Fibroblast of mammary gland (primary cell): ENCODE results near the gene ETS1.

Experiments used
- DNase-seq: peaks from one replicate; pipeline ENCODE4 v3.0.0-alpha.2; 2010; ENCODE audit warnings: low read depth
- H3K4me3 ChIP-seq: 2 replicates; pipeline ENCODE4 v1.5.1; 2011; ENCODE audit warnings: low read depth, mild to moderate bottlenecking, low read length, moderate library complexity; ENCODE audit not compliant: control insufficient read depth
- TF ChIP-seq, protein P1 (sequence below): conservative IDR thresholded peaks from 2 replicates; pipeline ENCODE4 v1.5.1; 2011; ENCODE audit warnings: low read depth, low read length, inconsistent platforms; ENCODE audit not compliant: control insufficient read depth, insufficient read depth

ETS1 gene

DNA sequence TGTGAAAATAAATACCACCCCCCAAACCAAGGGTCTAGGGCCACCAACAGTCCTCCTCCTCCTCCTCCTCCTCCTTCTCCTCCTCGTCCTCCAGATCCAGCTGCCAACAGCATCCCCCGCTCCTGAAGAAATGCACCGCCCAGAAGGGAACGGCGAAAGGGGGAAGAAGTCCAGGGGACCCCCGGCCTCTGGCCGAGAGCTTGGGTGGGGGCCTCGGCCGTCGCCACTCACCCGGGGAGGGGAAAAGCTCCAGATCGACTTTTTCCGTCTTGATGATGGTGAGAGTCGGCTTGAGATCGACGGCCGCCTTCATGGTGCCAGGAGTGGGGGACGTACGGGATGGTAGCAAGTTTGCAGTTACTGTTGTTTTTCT lies 65.7 kb downstream of the ETS1 start:
- peak; percentile 39 for DNase-seq
- TF ChIP-seq, protein P1, sequence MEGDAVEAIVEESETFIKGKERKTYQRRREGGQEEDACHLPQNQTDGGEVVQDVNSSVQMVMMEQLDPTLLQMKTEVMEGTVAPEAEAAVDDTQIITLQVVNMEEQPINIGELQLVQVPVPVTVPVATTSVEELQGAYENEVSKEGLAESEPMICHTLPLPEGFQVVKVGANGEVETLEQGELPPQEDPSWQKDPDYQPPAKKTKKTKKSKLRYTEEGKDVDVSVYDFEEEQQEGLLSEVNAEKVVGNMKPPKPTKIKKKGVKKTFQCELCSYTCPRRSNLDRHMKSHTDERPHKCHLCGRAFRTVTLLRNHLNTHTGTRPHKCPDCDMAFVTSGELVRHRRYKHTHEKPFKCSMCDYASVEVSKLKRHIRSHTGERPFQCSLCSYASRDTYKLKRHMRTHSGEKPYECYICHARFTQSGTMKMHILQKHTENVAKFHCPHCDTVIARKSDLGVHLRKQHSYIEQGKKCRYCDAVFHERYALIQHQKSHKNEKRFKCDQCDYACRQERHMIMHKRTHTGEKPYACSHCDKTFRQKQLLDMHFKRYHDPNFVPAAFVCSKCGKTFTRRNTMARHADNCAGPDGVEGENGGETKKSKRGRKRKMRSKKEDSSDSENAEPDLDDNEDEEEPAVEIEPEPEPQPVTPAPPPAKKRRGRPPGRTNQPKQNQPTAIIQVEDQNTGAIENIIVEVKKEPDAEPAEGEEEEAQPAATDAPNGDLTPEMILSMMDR, result no peak
- peak overlapping the region; percentile 92 for H3K4me3 ChIP-seq

DNA sequence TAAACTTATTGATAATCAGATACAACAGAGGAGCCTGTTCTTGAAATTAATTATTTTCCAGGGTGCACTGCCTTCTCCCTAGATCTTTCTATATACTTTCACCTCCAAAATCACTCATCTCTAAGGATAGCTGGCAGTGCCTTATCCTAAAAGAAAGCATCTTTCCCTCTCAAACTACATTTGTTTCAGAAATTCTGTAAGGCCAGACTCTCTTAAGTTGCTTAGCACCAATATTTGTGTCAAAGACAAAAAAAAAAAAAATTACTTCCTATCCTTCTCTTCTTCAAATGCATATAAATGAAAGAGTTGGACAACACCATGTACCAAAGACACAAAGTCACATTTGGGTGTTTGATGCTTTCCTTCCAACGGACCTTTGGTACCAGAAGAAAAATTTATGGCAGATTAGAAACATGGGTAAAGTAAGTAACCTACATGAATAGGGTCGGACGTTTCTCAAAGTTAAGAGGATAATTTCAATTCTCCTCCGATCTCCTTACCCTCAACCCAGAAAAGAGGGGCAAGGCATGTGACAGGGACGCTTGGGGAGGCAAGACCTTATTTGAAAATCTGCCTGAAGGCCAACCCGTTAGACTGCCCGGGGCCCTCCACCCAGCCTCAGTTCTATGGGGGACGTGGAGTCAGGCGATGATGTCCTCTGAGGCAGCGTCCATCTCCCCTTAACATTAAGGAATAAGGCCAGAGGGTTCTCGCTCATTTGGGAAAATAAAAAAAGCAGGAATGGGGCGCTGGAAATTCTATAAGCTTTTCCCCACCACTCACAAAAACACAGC lies 66.3 kb downstream of the ETS1 start:
- TF ChIP-seq, protein P1, result no peak
- peak; percentile 20 for DNase-seq
- peak overlapping the region; percentile 92 for H3K4me3 ChIP-seq

DNA sequence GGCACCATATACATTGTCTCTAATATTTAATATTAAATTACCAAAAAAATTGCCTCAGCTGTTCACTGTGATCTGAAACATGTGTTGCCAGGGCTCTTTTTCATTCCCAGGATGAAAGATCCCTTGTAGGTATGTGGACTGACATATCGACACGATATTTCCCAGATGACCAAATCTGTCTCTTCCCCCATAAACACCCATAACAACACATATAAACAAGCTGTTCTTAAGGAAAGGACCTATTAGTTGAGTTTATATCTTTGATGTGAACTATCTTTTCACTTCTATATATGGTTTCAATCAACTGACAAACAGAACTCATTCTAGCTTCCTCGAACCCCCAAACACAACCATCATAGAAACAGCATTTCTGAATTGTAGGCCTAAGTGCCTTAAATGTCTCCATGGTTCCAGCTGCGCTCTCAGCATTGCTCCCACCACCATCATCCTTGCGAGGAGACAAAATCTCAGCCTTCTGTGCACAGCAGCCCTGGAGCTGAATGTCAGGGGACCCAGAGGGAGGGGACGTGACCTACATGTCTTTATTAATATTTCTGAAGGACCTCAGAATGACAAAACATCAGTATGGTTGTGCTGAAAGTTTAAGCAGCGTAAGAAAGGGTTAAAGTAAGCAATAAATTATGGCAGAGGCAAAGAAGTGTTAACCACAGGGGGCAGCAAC lies 67.0 kb downstream of the ETS1 start:
- TF ChIP-seq, protein P1, result peak; percentile 4
- H3K4me3 ChIP-seq, result peak overlapping the region; percentile 92
- DNase-seq, result peak; percentile 43

DNA sequence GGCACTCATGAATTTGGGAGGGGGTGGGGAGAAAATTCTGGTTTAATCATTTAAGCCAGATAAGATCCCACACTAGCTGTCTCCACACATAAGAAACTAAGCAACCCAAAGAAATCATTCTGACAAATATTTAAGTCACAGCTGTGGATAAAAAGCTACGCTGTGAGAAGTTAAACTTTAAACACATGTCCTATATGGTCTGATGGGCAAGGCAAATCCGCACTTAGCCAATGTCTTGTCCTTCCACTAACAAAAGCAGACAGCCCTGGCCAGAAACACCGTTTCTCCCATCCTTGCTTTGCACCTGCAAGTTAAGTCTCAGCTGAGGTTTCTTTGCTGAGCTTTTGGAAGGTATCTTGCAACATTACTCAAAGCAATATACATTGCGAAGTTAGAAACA lies 68.0 kb downstream of the ETS1 start:
- peak; percentile 31 for DNase-seq
- H3K4me3 ChIP-seq, result peak overlapping the region; percentile 92
- TF ChIP-seq, protein P1, result no peak

DNA sequence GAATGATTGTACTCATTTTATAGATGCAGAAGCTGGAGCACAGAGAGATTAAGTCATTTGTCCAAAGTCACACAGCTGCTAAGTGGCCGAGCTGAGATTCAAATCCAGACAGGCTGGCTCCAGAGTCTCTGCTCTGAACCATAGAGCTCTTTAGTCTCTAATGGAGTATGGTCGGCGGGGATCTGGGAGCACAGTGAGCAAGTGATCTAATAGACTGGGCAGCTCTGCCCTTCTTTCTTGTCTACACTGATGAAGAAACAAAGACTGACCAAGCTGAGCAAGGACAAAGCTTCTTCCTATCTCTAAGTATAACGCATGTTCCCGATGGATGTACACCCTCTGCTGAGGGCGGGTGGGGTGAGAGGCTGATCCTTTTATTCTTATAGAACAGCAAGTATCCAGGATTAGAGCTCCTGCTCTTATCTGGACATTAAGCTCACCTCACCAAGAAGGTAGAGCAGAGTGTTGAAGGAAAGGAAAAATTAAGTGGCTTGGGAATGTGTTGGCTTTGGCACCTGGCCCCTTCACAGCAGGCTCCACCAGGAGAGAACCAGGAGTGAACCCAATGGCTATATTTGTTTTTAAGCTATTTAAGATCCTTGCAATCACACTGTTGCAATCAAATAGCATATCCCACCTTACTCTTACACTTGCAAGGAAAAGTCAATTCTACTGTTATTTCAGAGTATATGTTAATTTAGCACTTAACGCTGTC lies 68.7 kb downstream of the ETS1 start:
- TF ChIP-seq, protein P1, result no peak
- peak; percentile 45 for DNase-seq
- peak overlapping the region; percentile 92 for H3K4me3 ChIP-seq

DNA sequence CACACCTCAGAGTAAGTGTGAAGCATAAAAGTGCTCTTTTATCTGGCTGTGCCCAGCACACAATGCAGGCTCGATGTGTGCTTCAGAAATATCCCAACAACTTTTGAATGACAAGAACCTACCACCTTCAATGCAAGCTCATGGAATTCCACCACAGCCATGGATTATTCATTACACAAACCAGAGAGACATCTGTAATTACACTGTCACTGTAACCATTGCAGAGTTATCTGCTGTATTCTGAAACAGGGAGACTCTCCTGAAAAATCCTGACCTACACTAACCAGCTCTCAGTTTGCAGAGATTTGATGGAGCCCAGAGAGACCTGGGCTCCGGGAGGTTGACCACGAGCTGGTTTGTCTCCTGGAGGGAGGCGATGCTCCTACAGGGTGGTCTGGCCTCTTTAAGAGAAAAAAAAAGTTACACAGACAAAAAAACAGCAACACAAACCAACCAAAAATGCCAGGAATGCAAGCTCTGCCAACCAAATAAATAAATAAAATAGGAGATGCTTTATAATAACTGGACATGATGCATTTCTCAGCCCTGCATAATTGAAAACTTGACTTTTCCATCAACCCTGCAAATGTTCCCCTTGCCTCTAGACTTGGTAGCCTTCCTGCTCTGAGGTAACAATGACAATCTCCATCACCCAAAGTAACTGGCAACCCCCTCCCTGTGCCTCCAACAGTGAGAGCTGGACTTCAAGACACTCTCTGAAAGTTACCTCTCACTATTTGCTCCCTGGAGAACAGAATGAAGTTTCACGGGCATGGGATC lies 69.7 kb downstream of the ETS1 start:
- peak overlapping the region; percentile 92 for H3K4me3 ChIP-seq
- peak; percentile 55 for DNase-seq
- TF ChIP-seq, protein P1, result no peak
